Glomerular visceral epithelial cell (primary cell): ENCODE measurements around the gene SYNE2.
"Not testable (repeated sequence)": the region's sequence is repeated elsewhere in the genome, so short reads cannot be mapped to it uniquely, and the experiment has no call there.

Experiments used
- DNase-seq: peaks from one replicate; pipeline ENCODE4 v3.0.0-alpha.2; 2016; ENCODE audit errors: extremely low spot score

Gene SYNE2, protein sequence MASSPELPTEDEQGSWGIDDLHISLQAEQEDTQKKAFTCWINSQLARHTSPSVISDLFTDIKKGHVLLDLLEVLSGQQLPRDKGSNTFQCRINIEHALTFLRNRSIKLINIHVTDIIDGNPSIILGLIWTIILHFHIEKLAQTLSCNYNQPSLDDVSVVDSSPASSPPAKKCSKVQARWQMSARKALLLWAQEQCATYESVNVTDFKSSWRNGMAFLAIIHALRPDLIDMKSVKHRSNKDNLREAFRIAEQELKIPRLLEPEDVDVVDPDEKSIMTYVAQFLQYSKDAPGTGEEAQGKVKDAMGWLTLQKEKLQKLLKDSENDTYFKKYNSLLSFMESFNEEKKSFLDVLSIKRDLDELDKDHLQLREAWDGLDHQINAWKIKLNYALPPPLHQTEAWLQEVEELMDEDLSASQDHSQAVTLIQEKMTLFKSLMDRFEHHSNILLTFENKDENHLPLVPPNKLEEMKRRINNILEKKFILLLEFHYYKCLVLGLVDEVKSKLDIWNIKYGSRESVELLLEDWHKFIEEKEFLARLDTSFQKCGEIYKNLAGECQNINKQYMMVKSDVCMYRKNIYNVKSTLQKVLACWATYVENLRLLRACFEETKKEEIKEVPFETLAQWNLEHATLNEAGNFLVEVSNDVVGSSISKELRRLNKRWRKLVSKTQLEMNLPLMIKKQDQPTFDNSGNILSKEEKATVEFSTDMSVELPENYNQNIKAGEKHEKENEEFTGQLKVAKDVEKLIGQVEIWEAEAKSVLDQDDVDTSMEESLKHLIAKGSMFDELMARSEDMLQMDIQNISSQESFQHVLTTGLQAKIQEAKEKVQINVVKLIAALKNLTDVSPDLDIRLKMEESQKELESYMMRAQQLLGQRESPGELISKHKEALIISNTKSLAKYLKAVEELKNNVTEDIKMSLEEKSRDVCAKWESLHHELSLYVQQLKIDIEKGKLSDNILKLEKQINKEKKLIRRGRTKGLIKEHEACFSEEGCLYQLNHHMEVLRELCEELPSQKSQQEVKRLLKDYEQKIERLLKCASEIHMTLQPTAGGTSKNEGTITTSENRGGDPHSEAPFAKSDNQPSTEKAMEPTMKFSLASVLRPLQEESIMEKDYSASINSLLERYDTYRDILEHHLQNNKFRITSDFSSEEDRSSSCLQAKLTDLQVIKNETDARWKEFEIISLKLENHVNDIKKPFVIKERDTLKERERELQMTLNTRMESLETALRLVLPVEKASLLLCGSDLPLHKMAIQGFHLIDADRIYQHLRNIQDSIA (N-terminal part only)

DNA sequence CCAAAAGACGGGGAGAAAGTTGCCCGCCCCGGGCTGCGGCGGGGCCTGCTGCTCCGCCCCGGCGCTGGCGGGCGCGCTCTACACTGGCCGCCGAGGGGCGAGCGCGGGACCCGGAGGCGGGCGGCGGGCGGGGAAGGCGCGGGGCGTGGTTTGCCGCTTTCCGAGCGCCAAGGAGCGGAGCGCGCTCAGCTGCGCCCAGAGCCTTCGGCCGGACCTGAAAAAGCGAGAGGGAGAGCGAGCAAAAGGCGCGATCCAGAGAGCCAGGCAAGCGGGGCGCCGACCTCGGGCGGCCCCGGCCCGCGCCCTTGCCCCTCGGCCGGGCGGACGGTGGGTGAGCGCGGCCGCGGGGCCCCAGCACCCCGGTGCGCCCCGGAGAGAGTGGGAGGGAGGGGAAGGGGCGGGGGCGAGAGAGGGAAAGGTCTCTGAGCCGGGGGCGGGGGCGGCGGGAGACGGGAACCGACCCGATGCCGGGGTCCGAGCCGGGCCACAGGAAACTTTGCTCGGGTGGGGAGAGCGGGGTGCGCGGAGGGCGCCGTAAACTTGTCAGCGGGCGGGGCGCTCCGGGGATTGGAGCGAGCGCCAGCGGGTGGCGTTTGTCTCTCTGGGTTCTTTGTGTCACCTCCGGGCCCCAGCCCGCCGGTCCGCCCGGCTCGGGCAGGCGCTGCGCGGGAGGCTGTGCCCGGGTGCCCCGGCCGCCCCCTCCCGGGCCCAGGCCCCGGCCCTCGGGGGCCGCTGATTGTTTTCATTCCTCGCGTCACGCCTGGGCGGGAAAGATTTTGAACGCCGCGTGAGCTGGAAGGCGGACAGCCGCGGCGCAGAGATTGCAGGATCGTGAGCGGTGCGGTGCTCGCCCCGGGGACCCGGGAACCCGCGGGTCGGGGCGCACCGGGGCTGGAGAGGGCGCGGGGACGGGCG lies at the start of gene SYNE2:
TSS of gene SYNE2 (plus strand) at position 188 of the 915 bp plus-strand sequence. CDS start 56,145 bp downstream, outside the sequence.
- DNase-seq = peak; percentile 86

DNA sequence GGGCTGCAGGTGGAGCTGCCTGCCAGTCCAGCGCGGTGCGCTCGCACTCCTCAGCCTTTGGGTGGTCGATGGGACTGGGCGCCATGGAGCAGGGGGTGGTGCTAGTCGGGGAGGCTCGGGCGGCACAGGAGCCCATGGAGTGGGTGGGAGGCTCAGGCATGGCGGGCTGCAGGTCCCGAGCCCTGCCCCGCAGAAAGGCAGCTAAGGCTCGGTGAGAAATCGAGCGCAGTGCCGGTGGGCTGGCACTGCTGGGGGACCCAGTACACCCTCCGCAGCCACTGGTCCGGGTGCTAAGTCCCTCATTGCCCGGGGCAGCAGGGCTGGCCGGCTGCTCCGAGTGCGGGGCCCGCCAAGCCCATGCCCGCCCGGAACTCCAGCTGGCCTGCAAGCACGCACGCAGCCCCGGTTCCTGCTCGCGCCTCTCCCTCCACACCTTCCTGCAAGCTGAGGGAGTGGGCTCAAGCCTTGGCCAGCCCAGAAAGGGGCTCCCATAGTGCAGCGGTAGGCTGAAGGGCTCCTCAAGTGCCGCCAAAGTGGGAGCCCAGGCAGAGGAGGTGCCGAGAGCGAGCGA lies 49.5 kb upstream of the SYNE2 start:
- DNase-seq = not testable (repeated sequence)

DNA sequence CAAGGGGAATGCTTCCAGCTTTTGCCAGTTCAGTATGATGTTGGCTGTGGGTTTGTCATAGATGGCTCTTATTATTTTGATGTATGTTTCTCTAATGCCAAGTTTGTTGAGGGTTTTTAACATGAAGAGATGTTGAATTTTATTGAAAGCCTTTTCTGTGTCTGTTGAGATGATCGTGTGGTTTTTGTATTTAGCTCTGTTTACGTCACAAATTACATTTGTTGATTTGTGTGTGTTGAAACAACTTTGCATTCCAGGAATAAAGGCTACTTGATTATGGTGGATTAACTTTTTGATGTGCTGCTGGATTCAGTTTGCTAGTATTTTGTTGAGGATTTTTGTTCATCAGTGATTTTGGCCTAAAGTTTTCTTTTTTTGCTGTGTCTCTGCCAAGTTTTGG lies 46.7 kb upstream of the SYNE2 start:
- not testable (repeated sequence) for DNase-seq

DNA sequence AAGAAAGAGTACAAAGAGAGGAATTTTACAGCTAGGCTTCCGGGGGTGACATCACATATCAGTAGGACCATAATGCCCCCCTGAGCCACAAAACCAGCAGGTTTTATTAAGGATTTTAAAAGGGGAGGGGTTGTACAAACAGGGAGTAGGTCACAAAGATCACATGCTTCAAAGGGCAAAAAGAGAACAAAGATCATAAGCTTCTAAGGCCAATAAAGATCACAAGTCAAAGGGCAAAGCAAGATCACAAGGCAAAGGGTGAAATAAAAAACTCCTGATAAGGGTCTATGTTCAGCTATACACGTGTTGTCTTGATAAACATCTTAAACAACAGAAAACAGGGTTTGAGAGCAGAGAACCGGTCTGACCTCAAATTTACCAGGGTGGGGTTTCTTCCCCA lies 41.1 kb upstream of the SYNE2 start:
- DNase-seq = not testable (repeated sequence)

DNA sequence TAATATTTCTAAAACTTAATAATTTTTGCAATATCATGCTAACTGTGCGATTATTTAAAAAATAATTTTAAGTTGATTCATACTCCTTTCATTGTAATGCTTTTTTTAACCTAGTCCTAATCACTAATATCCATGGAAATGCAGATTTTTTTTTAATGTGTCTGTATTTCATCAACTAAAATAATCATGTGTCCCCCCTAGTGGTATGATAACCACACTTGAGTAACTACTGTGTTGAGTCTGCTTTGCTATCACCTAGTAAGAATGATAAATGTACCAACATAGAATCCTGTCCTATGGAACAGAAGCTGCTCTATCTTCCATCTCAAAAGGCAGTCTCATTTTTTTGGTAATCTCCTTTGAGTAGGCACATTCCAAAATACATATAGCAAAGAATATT lies 19.1 kb upstream of the SYNE2 start:
- no peak for DNase-seq

DNA sequence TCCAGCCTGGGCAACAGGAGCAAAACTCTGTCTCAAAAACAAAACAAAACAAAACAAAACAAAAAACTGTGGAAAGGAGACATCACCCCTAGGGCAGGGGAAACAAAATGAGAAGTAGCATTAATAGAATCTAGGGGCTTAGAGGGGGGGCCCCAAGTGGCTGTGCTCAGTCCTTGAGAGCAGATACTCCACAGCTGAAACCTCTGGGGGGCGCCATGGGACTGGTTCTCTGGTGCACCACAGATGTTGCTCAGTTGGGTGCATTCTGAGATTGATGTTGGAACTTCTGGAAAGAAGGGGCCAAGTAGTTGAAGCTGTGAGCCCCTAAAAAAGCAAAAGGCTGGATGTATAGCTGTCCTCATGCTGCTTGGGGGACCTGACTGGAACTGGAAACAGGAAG lies 11.8 kb upstream of the SYNE2 start:
- no peak for DNase-seq

GRCh38 chr14:63843796-63844195 lies 9.0 kb upstream of the SYNE2 start:
- no peak for DNase-seq

DNA sequence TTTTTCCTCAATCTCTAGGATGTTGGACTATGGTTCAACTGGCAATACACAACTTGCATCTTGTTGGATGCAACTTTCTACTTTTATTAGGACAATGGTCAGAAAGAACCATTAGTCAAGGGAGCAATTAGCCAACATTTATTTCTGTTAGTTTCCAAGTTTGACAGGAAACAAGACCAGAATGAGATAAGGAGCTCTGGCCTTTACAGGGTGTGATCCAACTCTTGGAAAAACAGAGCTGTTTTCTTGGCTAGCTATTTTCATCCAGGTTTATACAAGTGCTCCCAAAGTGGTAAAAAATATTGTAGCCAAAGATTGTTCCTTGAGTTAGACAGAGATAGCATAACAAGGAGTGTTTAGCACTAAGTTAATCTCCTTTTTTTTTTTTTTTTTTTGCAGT lies 3.9 kb upstream of the SYNE2 start:
- DNase-seq = no peak

DNA sequence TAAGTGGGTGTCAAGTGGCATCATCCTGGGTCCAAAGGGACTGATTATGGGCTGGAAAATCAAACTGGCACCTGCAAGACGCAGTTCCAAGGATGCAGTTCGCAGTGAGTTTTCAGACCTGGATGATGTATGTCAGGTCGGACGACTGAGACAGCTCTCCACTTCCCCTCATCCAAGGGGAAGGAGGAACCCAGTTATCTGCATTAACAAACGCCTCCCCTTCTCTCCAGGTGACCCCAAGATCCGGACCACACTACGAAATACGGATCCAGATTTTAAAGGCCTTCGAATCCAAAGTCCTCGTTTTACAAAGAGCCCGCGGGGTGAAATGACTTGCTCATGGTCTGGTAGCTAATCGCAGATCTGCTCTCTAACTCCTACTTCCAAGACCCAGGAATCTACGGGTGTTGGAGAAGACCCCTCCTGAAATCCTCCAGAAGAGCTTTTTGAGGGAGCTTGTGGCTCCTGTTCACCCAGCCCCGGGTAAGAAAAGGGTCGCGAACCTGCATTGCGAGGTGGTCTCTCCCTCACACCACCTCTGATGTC lies 460 bp upstream of the SYNE2 start:
- no peak for DNase-seq

DNA sequence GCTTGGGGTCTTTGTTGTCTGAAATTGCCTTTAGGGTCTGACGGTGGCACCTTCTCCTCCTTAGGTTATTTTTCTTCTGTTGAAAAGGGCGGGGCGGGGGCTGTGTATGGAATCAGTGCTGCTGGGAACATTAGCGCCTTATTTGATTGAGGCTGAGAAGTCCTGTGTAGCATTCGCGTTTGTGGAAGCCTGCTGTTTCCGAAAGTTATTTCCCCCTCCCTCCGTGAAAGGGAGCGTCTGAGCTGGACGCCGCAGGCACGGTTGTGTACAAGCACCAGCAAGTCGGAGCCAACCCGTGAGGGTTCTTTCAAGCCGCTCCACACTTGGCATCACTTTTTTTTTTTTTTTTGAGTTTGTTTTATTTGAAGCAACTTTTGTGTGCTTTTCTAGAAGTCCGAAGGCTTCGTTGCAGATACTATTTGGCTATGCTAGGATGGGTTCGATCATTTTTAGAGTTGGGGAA lies 1.1 kb downstream of the SYNE2 start:
- DNase-seq = peak; percentile 70

GRCh38 chr14:63854330-63854729 lies 1.5 kb downstream of the SYNE2 start:
- no peak for DNase-seq

DNA sequence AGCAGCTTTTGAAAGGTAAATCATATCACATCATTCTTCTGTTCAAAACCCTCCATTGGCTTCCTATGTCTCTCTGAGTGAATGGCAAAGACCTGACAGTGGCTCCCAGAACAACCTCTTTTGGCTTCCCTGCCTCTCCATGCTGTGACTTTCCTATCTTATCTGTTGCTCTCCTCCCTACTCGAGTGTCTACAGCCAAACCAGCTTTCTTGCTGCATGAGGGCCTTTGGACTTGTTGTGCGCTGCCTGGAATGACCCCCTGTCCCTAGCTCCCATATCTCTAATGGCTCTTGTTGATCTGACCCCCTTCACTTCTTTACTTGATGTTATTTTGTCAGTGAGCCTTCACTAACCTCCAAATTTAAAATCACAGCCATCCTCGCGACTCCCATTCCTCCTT lies 2.5 kb downstream of the SYNE2 start:
- no peak for DNase-seq

GRCh38 chr14:63857466-63858030 lies 4.7 kb downstream of the SYNE2 start:
- DNase-seq = no peak

DNA sequence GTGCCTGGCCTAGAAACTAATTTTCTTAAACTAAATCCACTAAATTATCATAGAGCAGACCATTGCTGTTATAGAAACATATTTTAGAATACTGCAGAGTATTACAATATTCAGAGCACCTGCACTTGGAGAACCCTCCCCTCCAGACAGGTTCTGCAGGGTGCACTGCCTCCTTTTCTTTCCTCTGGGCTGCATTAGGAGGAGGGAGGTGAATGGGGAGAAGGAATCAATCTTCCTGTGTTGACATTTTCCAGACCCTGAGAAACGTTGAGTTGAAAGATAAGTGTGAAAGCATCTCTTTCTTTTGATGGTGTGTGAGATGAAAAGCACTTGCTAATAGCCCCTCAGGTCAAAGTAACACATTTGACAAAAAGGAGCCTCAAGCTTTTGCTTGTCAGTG lies 7.3 kb downstream of the SYNE2 start:
- DNase-seq = no peak

DNA sequence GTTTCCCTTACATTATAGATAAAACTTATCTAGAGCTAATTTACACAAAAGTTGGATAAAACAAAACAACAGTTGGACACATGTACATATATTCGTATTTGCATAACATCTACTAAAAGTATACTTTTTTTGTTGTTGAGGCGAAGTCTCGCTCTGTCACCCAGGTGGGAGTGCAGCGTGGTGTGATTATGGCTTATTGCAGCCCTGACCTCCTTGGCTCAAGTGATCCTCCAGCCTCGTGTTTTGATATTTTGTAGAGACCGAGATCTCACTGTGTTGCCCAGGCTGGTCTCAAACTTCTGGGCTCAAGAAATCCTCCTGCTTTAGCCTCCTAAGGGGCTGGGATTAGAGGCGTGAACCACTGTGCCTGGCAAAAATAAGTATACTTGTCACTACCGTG lies 9.4 kb downstream of the SYNE2 start:
- no peak for DNase-seq

DNA sequence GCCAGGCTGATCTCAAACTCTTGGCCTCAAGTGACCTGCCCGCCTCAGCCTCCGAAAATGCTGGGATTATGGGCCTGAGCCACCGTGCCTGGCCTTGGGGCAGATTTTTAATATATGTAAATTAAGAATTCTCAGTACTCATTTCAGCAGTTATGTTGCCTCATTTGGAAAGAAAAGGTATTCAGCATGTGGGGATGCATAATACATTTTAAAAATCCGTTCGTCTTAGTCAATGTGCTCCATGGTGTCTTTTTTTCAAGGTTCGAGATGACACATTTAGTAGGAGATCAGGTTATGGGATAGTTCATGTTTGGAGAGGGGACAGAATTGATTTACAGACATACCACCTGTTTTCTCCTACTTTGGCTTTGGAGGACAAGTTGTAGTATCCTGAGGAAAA lies 10.2 kb downstream of the SYNE2 start:
- no peak for DNase-seq

DNA sequence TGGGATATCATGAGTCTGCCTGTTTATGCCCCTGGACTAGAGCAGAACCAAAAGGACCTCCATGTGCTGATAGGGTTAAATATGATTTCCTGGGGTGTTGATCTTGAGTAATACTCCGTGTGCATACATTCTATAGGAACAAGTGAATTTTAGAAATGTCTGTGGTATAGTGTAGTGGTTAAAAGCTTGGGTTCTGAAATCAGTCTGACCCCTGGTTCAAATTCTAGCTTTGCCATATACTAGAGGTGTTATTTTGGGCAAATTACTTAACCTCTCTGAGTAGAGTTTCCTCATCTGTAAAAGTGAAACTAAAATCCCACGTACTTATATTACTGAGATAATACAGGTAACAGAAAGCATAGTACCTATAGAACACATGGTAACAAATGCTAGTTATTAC lies 12.0 kb downstream of the SYNE2 start:
- not testable (repeated sequence) for DNase-seq

DNA sequence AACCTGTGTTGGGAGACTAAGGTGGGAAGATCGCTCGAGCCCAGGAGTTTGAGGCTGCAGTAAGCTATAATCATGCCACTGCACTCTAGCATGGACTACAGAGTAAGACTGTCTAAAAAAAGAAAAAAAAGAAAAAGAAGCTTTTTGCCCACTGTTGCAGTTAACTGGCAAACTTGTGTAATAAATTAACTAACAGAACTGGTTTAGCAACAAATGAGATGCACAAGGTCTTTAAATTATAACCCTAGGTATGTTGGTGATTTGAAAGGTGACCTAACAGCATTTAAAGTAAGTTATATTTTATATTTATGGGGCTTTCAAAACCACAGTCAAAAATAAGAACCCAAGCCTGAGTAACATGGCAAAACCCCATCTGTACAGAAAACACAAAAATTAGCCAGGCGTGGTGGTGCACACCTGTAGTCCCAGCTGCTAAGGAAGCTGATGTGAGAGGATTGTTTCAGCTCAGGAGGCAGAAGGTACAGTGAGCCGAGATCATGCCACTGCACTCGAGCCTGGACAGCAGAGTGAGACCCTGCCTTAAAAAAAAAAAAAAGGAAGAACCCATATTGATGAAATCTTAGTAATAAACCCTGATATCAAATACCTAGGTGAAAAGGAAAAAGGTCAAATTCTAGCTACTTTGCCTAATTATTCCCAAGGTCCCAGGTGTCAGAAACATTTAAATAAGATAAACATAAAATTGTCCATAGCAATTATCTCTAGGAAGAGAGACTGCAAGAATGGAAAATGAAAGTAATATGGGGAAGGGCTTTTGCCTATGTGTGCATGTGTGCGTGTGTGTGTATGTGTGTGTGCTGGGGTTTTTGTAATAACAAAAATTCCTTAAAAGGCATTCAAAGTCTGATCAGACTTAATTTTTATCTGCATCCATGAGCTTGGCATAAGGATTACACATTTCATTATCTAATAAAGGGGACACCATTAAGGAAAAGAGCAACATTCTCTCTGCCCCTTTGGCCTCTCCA lies 15.4 kb downstream of the SYNE2 start:
- no peak for DNase-seq
